Measurements from ENCODE around the gene FOSL2. TPM values are rescaled to one million over a fixed set of nuclear protein-coding genes. Genes with fewer than 3 reads are reported as not detected.
"Not testable (repeated sequence)": the region's sequence is repeated elsewhere in the genome, so short reads cannot be mapped to it uniquely, and the experiment has no call there.

The FOSL2 gene
- total RNA-seq, 1 experiment from 2014 or later, result 34.2 TPM

DNA sequence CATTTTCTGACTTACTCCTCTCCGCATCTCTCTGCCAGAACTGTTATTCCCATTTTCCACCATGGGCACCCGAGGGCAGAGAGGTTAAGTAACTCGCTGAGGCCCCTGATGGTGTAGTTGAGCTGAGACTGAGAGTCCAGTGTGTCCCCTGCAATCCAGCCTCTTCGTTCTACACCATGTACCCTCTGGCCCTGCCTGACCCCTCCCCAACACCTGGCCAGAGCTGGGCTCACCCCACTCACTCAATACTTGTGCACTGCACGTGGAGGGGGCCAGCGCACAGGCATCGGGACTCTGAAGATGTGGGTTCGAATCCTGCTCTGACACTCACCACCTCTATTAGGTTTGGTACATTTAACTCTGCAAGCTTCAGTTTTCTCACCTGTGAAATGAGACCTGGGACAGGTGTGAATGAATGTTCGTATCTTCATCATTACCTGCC is 24.3 kb upstream of the FOSL2 start:
- no peaks in the 10 kb centered on the region for H4K20me1 ChIP-seq (ENCODE audit: low read length)
- no peaks in the 10 kb centered on the region for H3K36me3 ChIP-seq (ENCODE audit: low read depth, low read length)
- H3K9ac ChIP-seq (ENCODE audit: low read length), result no peak overlapping the region
- no peak overlapping the region for H3K27ac ChIP-seq (ENCODE audit: low read length)
- intact Hi-C loops (cut with micrococcal nuclease), result no loop called here
- H3K9me2 ChIP-seq (replicated peaks; ENCODE audit: low read length), result no peaks in the 10 kb centered on the region
- no peak overlapping the region for H3K4me3 ChIP-seq (ENCODE audit: low read length)
- CTCF ChIA-PET, result no interaction called here
- no peaks in the 10 kb centered on the region for H3K27me3 ChIP-seq (ENCODE audit: low read length)
- H2AFZ ChIP-seq (ENCODE audit: low read length), result no peak overlapping the region
- no peaks in the 10 kb centered on the region for H3K9me3 ChIP-seq (ENCODE audit: low read length)
- H3K79me2 ChIP-seq (ENCODE audit: low read length), result no peaks in the 10 kb centered on the region
- ATAC-seq, result no peak
- POLR2A ChIA-PET (ENCODE audit: unreplicated experiment), result no interaction called here
- H3K4me2 ChIP-seq (ENCODE audit: low read length), result no peak overlapping the region
- H3F3A ChIP-seq (ENCODE audit: low read length, unreplicated experiment), result no peaks in the 10 kb centered on the region
- TF ChIP-seq EZH2 (IDR thresholded peaks at IDR 0.05; ENCODE audit: low read length, unreplicated experiment) (no peak), EZH2phosphoT487 (IDR thresholded peaks at IDR 0.05; ENCODE audit: borderline replicate concordance, low read length) (no peak)
- TF ChIP-seq, protein P1, sequence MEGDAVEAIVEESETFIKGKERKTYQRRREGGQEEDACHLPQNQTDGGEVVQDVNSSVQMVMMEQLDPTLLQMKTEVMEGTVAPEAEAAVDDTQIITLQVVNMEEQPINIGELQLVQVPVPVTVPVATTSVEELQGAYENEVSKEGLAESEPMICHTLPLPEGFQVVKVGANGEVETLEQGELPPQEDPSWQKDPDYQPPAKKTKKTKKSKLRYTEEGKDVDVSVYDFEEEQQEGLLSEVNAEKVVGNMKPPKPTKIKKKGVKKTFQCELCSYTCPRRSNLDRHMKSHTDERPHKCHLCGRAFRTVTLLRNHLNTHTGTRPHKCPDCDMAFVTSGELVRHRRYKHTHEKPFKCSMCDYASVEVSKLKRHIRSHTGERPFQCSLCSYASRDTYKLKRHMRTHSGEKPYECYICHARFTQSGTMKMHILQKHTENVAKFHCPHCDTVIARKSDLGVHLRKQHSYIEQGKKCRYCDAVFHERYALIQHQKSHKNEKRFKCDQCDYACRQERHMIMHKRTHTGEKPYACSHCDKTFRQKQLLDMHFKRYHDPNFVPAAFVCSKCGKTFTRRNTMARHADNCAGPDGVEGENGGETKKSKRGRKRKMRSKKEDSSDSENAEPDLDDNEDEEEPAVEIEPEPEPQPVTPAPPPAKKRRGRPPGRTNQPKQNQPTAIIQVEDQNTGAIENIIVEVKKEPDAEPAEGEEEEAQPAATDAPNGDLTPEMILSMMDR (conservative IDR thresholded peaks at IDR 0.05; ENCODE audit: low read depth, low read length), result no peak
- DNase-seq, result no peak
- peaks cover 31% of the 10 kb centered on the region for H3K4me1 ChIP-seq (ENCODE audit: insufficient read depth, low read length)
- no TSS peak for BruUV-seq (replicated peaks)

GRCh38 chr2:28369358-28369757 is 23.3 kb upstream of the FOSL2 start:
- Histone ChIP-seq H3K4me2 (ENCODE audit: low read length) (no peak overlapping the region), H3K79me2 (ENCODE audit: low read length) (no peaks in the 10 kb centered on the region), H3K27me3 (ENCODE audit: low read length) (no peaks in the 10 kb centered on the region), H3K9ac (ENCODE audit: low read length) (no peak overlapping the region), H3K9me3 (ENCODE audit: low read length) (no peaks in the 10 kb centered on the region), H3K27ac (ENCODE audit: low read length) (no peak overlapping the region), H2AFZ (ENCODE audit: low read length) (no peak overlapping the region), H3K9me2 (replicated peaks; ENCODE audit: low read length) (no peaks in the 10 kb centered on the region), H3K4me1 (ENCODE audit: insufficient read depth, low read length) (peaks cover 41% of the 10 kb centered on the region), H4K20me1 (ENCODE audit: low read length) (no peaks in the 10 kb centered on the region), H3K4me3 (ENCODE audit: low read length) (no peak overlapping the region), H3F3A (ENCODE audit: low read length, unreplicated experiment) (no peaks in the 10 kb centered on the region), H3K36me3 (ENCODE audit: low read depth, low read length) (no peaks in the 10 kb centered on the region)
- no peak for ATAC-seq
- DNase-seq, result no peak
- CTCF ChIA-PET, result no interaction called here
- no TSS peak for BruUV-seq (replicated peaks)
- POLR2A ChIA-PET (ENCODE audit: unreplicated experiment), result no interaction called here
- TF ChIP-seq EZH2phosphoT487 (IDR thresholded peaks at IDR 0.05; ENCODE audit: borderline replicate concordance, low read length), result no peak
- TF ChIP-seq EZH2 (IDR thresholded peaks at IDR 0.05; ENCODE audit: low read length, unreplicated experiment), result no peak
- TF ChIP-seq, protein P1 (conservative IDR thresholded peaks at IDR 0.05; ENCODE audit: low read depth, low read length), result no peak
- intact Hi-C loops (cut with micrococcal nuclease), result no loop called here

DNA sequence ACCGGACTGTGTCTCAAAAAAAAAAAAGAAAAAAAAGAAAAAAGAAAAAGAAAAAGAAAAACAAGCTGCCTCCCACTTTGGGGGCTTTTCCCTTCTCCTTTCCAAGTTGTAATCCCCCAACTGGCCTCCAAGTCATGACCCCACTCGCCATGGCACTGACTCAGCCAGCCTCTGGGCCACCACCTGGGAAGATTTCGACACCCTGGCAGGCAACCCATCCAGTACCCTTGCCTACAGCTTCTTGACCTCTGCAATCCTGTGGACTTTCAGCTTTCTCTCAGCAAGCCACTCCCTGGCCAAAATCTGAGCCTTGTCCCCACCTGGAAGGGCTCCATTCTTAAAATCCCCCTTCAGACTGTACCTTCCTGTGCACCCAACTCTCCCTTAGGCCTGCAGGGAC is 22.3 kb upstream of the FOSL2 start:
- H3K9ac ChIP-seq (ENCODE audit: low read length), result peak overlapping the region; percentile 42
- H3K9me3 ChIP-seq (ENCODE audit: low read length), result no peaks in the 10 kb centered on the region
- TF ChIP-seq EZH2phosphoT487 (IDR thresholded peaks at IDR 0.05; ENCODE audit: borderline replicate concordance, low read length), result no peak
- CTCF ChIA-PET, result interaction anchor here (0.6 kb wide), 1 partner anchor 680 kb away, joined by 3 read pairs; no protein-coding TSS in a partner anchor
- no peaks in the 10 kb centered on the region for H3K9me2 ChIP-seq (replicated peaks; ENCODE audit: low read length)
- peak overlapping the region; percentile 20; the same call in 1 of the 2 replicates for H3K4me3 ChIP-seq (ENCODE audit: low read length)
- peak; percentile 42 for DNase-seq
- H3K4me2 ChIP-seq (ENCODE audit: low read length), result peak overlapping the region; percentile 73
- H2AFZ ChIP-seq (ENCODE audit: low read length), result no peak overlapping the region
- peaks cover 44% of the 10 kb centered on the region for H3K4me1 ChIP-seq (ENCODE audit: insufficient read depth, low read length)
- ATAC-seq, result peak; percentile 25
- H3F3A ChIP-seq (ENCODE audit: low read length, unreplicated experiment), result no peaks in the 10 kb centered on the region
- intact Hi-C loops (cut with micrococcal nuclease), result no loop called here
- no peaks in the 10 kb centered on the region for H4K20me1 ChIP-seq (ENCODE audit: low read length)
- BruUV-seq (replicated peaks), result no TSS peak
- no peaks in the 10 kb centered on the region for H3K36me3 ChIP-seq (ENCODE audit: low read depth, low read length)
- POLR2A ChIA-PET (ENCODE audit: unreplicated experiment), result no interaction called here
- peak overlapping the region; percentile 86 for H3K27ac ChIP-seq (ENCODE audit: low read length)
- H3K27me3 ChIP-seq (ENCODE audit: low read length), result no peaks in the 10 kb centered on the region
- no peaks in the 10 kb centered on the region for H3K79me2 ChIP-seq (ENCODE audit: low read length)

- BruUV-seq (replicated peaks); H3K27me3 ChIP-seq (ENCODE audit: low read length); H3F3A ChIP-seq (ENCODE audit: low read length, unreplicated experiment); ATAC-seq; H3K4me2 ChIP-seq (ENCODE audit: low read length); intact Hi-C loops (cut with micrococcal nuclease); H3K79me2 ChIP-seq (ENCODE audit: low read length); DNase-seq; POLR2A ChIA-PET (ENCODE audit: unreplicated experiment); H2AFZ ChIP-seq (ENCODE audit: low read length); H3K27ac ChIP-seq (ENCODE audit: low read length); H3K9me2 ChIP-seq (replicated peaks; ENCODE audit: low read length); H3K4me3 ChIP-seq (ENCODE audit: low read length); CTCF ChIA-PET; H3K9ac ChIP-seq (ENCODE audit: low read length); H4K20me1 ChIP-seq (ENCODE audit: low read length); H3K36me3 ChIP-seq (ENCODE audit: low read depth, low read length); H3K9me3 ChIP-seq (ENCODE audit: low read length): not testable (repeated sequence)
- peaks cover 39% of the 10 kb centered on the region for H3K4me1 ChIP-seq (ENCODE audit: insufficient read depth, low read length)
Measured at GRCh38 chr2:28371728-28372127, 20.9 kb upstream of the FOSL2 start.

Data from PC-3 (cell line).